Activated CD4-positive, alpha-beta T cell treated with anti-CD3 and anti-CD28 coated beads for 1 hour (primary cell): ENCODE measurements around the gene SIT1.
"Not testable (repeated sequence)": the region's sequence is repeated elsewhere in the genome, so short reads cannot be mapped to it uniquely, and the experiment has no call there.

ENCODE experiments used
- DNase-seq: peaks from one replicate; pipeline ENCODE4 v3.0.0-alpha.2; 2020

The SIT1 gene

GRCh38 chr9:35658137-35658967 is 7.6 kb upstream of the SIT1 start, which contains the start of gene CCDC107:
CCDC107 (plus strand) TSS chr9:35658292; CDS start chr9:35658380, 88 bp downstream.
- DNase-seq = peak; percentile 75

- peak; percentile 86 for DNase-seq
Observed at GRCh38 chr9:35657546-35658136, 6.9 kb upstream of the SIT1 start, which contains the start of gene RMRP. RMRP (minus strand) TSS chr9:35658019.

DNA sequence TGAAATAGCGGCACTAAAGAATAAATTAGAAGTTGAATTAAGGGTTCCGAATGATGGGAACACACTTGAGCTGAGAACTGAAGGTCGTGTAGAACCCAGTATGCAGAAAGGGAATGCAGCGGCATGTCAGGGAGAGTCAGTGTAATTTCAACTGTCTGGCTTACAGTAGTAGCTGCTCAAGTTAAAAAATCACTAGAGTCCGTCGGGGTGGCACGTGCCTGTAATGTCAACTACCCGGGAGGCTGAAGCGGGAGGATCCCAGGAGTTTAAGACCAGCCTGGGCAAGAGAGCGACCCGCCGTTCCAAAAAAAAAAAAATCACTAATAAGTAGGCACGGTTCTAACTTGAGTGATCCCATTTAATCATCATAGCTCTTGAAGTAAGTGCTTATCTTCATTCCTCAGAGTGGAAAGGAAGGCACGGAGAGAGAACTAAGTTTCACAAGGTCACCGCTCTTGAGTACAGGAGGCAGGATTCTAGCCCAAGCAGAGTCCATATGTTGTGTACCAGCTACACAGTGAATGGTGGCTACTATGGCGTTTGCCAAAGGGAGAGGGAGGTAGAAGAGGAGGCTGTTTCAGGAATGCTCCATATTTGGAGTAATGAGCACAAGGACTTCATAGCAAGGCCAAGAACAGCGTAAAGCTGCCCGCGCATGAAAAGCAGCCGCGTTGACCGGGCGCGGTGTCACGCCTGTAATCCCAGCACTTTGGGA is 6.3 kb upstream of the SIT1 start:
- no peak for DNase-seq

GRCh38 chr9:35656348-35656747 is 5.6 kb upstream of the SIT1 start:
- DNase-seq = no peak

DNA sequence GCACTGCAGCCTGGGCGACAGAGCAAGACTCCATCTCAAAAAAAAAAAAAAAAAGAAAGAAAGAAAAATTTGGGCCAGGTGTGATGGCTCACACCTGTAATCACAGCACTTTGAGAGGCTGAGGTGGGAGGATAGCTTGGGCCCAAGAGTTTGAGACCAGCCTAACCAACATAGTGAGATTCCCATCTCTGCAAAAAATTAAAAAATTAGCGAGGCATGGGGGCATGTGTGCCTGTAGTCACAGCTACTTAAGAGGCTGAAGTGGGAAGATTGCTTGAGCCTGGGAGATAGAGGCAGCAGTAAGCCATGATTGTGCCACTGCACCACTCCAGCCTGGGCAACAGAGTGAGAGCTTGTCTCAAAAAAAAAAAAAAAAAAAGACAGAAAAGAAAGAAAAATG is 2.9 kb upstream of the SIT1 start:
- DNase-seq = no peak

- no peak for DNase-seq
Observed at GRCh38 chr9:35652829-35653209, 2.1 kb upstream of the SIT1 start.

- no peak for DNase-seq
Observed at GRCh38 chr9:35651956-35652828, 1.5 kb upstream of the SIT1 start.

DNA sequence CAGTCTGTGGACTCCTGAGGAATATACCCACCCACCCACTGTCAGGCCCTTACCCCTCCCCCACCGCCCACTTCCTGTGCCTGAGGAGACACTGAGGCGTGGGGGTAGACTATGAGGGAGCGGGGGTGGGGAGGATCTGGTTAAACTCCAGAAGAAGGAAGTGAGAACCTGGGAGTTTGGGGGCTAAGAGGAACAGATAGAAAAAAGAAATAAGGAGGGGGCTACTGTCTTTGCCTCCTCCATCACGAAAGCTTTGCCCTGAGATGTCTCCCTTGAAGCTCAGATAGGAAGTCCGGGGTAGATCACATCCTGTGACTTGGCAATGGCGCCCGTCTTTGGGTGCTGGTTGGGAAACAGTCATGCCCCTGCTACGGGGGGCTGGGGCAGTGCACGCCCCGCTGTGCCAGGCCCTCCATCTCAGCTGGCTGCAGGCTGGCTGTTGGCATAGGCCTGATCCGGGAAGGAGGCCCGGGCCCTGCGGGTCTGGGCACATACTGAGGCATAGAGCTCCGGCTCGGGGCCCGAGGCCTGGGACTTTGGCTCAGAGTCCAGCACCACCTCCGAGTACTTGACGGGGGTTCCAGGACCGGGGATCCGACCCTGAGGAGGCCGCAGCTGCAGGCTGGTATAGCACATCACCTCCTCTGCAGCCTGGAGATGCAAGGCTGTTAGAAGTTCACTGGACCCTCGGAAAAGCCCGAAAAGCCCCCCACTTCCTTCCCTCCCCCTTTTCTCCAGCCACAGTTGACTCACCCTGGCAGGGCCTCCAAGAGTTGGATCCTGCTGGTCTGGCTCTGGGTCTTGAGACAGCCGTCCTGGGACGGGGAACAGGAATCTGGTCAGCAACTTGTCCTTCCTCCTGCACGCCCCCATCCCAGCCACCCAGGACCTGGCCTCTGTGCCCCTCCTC is 1.0 kb downstream of the SIT1 start:
- no peak for DNase-seq

GRCh38 chr9:35646533-35647265 is 4.0 kb downstream of the SIT1 start:
- peak; percentile 84 for DNase-seq

- DNase-seq = no peak
Observed at GRCh38 chr9:35646153-35646532, 4.6 kb downstream of the SIT1 start.

GRCh38 chr9:35645736-35646135 is 5.0 kb downstream of the SIT1 start:
- not testable (repeated sequence) for DNase-seq

GRCh38 chr9:35643046-35643445 is 7.7 kb downstream of the SIT1 start:
- DNase-seq = no peak

- DNase-seq = not testable (repeated sequence)
Observed at GRCh38 chr9:35641478-35641877, 9.3 kb downstream of the SIT1 start.

- DNase-seq = not testable (repeated sequence)
Observed at GRCh38 chr9:35640431-35640830, 10.3 kb downstream of the SIT1 start.

GRCh38 chr9:35639631-35640030 is 11.1 kb downstream of the SIT1 start:
- no peak for DNase-seq

GRCh38 chr9:35639225-35639624 is 11.5 kb downstream of the SIT1 start:
- not testable (repeated sequence) for DNase-seq

DNA sequence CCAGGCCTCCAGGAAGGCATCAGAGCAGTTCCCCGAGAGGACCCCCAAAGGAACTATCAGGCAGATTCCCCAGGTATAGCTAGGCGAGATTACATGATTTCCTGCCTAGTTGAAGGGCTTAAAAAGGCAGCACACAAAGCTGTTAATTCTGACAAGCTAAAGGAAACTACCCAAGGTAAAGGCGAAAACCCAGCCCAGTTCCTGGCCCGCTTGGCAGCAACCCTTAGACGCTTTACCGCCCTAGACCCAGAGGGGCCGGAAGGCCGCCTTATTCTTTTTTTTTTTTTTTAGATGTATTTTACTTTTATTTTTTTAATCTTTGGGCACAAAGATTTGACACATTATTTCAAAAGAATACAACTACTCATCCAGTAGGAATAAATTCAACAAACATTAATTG is 12.0 kb downstream of the SIT1 start:
- DNase-seq = not testable (repeated sequence)

DNA sequence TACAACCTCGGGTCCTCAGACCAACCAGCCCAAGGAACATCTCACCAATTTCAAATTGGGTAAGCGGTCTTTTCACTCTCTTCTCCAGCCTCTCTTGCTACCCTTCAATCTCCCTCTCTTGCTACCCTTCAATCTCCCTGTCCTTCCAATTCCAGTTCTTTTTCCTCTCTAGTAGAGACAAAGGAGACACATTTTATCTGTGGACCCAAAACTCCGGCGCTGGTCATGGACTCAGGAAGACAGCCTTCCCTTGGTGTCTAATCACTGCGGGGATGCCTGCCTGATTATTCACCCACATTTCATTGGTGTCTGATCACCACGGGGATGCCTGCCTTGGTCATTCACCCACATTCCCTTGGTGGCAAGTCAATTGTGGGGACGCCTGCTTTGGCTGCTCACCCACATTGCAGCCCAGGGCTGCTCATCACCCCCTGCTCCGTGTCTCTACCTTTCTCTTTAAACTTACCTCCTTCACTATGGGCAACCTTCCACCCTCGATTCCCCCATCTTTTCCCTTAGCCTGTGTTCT is 13.2 kb downstream of the SIT1 start:
- DNase-seq = not testable (repeated sequence)

DNA sequence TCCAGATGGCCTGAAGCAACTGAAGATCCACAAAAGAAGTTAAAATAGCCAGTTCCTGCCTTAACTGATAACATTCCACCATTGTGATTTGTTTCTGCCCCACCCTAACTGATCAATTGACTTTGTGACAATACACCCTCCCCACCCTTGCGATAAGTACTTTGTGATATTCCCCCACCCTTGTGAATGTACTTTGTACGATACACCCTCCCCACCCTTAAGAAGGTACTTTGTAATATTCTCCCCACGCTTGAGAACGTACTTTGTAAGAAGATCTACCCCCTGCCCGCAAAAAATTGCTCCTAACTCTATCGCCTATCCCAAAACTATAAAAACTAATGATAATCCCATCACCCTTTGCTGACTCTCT is 13.9 kb downstream of the SIT1 start:
- not testable (repeated sequence) for DNase-seq

DNA sequence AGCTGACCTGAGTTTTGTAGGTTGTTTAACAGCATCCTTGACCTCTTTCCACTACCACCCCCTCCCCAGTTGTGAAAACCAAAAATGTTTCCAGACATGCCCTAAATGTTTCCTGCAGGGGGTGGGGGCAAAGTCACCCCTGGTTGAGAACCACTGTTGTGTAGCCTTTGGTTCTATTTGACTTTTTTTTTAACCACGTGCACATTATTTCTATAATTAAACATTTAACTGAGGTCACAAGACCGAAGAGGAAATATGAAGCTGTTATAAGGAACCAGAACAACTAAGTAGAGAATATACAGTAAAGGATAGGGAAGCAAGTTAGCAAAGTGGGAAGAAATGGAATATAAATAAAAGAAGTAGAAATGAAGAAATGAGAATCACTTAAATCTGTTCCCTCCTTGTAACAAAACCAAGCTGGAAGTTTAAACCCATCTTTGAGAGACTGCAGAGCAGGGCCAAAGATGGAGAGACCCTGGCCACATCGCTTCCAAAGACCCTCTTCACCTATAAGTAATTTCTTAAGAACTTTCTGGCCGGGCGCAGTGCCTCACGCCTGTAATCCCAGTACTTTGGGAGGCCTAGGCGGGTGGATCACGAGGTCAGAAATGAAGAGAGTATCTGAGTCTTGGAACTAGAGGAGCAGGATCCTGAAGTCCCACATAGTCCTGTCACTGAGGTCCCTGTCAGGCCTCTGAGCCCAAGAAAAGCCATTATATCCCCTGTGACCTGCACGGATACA is 14.4 kb downstream of the SIT1 start:
- no peak for DNase-seq
